ENCODE measurements around the gene HLF. TPM values are rescaled to one million over a fixed set of nuclear protein-coding genes. Genes with fewer than 3 reads are reported as not detected.

The HLF gene
- total and polyA plus RNA-seq, 10 of the 15 experiments (the other 5 are each of a cell fraction or from before 2014, with no cell fraction given): 0.01 to 0.33 (median 0.20) TPM; not detected in 3

DNA sequence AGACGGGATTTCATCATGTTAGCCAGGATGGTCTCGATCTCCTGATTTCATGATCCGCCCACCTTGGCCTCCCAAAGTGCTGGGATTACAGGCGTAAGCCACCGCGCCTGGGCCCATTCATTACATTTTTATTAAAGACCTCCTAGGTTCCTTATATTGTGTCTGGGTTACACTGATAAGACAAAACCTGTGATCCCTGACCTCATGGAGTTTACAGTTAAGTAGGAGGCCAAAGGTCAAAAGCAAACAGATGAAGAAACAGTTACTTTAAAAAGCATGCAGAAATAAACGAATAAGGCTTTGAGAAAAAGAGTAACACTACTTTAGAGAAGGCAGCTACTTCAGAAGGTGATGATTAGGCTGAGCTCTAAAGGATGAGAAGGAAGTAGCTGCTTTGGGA, 14.9 kb upstream of the HLF start:
- no peak overlapping the region for H3K27ac ChIP-seq (ENCODE audit: control insufficient read depth, insufficient read depth)
- ATAC-seq (no peak), DNase-seq (ENCODE audit: low read depth, low spot score) (no peak), FAIRE-seq (no peak)
- H3K9me3 ChIP-seq (replicated peaks; ENCODE audit: control insufficient read depth, insufficient read depth, low read length): no peaks in the 10 kb centered on the region
- no TSS peak for BruUV-seq (replicated peaks)
- no peak overlapping the region for H3K4me2 ChIP-seq (ENCODE audit: control insufficient read depth, insufficient read depth)
- WGBS (ENCODE audit: insufficient coverage, insufficient replicate concordance, low lambda C conversion rate, missing lambda C conversion rate): 74% methylated on average over 7 of the region's 7 CpGs
- POLR2A ChIA-PET: no interaction called here
- no peak overlapping the region for H2AFZ ChIP-seq (ENCODE audit: control insufficient read depth, low read depth, low read length)
- no peaks in the 10 kb centered on the region for H3K36me3 ChIP-seq (ENCODE audit: control insufficient read depth in 2 of 2, insufficient read depth in 2 of 2, low read length in 1 of 2)
- no peaks in the 10 kb centered on the region for H3K79me2 ChIP-seq (ENCODE audit: control insufficient read depth, insufficient read depth, low read length)
- H3K27me3 ChIP-seq (replicated peaks in 1 of 2; ENCODE audit: control insufficient read depth in 2 of 2, insufficient read depth in 2 of 2, low read length in 1 of 2): no peaks in the 10 kb centered on the region
- no peaks in the 10 kb centered on the region for H3K4me1 ChIP-seq (ENCODE audit: control insufficient read depth, insufficient read depth, low read length)
- CTCF ChIA-PET: no interaction called here
- SMC1A ChIA-PET (ENCODE audit: uncharacterized antibody, unreplicated experiment): no interaction called here
- RAD21 ChIA-PET (ENCODE audit: unreplicated experiment): no interaction called here
- intact Hi-C loops (cut with micrococcal nuclease; ENCODE audit: unreplicated experiment) (no loop called here), in situ Hi-C loops (cut with MboI) (no loop called here)
- no peak overlapping the region for H3K9ac ChIP-seq (ENCODE audit: control insufficient read depth, insufficient read depth, low read length)
- H4K20me1 ChIP-seq (ENCODE audit: control insufficient read depth, insufficient read depth): no peaks in the 10 kb centered on the region
- no peak overlapping the region for H3K4me3 ChIP-seq
- TF ChIP-seq, protein P1, sequence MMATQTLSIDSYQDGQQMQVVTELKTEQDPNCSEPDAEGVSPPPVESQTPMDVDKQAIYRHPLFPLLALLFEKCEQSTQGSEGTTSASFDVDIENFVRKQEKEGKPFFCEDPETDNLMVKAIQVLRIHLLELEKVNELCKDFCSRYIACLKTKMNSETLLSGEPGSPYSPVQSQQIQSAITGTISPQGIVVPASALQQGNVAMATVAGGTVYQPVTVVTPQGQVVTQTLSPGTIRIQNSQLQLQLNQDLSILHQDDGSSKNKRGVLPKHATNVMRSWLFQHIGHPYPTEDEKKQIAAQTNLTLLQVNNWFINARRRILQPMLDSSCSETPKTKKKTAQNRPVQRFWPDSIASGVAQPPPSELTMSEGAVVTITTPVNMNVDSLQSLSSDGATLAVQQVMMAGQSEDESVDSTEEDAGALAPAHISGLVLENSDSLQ (IDR thresholded peaks at IDR 0.05): no peak
- TF ChIP-seq MYC (IDR thresholded peaks at IDR 0.05; ENCODE audit: insufficient read depth, insufficient read length, insufficient replicate concordance, low read length, severe bottlenecking): no peak
- no peak for TF ChIP-seq STAT1 (conservative IDR thresholded peaks at IDR 0.05)
- no peak for TF ChIP-seq NFIC (IDR thresholded peaks at IDR 0.05; ENCODE audit: low read depth, low read length)
- no peak for TF ChIP-seq HDAC6 (IDR thresholded peaks at IDR 0.05; ENCODE audit: unreplicated experiment)
- TF ChIP-seq, protein P2, sequence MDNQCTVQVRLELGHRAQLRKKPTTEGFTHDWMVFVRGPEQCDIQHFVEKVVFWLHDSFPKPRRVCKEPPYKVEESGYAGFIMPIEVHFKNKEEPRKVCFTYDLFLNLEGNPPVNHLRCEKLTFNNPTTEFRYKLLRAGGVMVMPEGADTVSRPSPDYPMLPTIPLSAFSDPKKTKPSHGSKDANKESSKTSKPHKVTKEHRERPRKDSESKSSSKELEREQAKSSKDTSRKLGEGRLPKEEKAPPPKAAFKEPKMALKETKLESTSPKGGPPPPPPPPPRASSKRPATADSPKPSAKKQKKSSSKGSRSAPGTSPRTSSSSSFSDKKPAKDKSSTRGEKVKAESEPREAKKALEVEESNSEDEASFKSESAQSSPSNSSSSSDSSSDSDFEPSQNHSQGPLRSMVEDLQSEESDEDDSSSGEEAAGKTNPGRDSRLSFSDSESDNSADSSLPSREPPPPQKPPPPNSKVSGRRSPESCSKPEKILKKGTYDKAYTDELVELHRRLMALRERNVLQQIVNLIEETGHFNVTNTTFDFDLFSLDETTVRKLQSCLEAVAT (IDR thresholded peaks at IDR 0.05): no peak
- no peak for TF ChIP-seq EZH2 (IDR thresholded peaks at IDR 0.05; ENCODE audit: borderline replicate concordance, control insufficient read depth, low read depth, low read length)
- TF ChIP-seq, protein P3, sequence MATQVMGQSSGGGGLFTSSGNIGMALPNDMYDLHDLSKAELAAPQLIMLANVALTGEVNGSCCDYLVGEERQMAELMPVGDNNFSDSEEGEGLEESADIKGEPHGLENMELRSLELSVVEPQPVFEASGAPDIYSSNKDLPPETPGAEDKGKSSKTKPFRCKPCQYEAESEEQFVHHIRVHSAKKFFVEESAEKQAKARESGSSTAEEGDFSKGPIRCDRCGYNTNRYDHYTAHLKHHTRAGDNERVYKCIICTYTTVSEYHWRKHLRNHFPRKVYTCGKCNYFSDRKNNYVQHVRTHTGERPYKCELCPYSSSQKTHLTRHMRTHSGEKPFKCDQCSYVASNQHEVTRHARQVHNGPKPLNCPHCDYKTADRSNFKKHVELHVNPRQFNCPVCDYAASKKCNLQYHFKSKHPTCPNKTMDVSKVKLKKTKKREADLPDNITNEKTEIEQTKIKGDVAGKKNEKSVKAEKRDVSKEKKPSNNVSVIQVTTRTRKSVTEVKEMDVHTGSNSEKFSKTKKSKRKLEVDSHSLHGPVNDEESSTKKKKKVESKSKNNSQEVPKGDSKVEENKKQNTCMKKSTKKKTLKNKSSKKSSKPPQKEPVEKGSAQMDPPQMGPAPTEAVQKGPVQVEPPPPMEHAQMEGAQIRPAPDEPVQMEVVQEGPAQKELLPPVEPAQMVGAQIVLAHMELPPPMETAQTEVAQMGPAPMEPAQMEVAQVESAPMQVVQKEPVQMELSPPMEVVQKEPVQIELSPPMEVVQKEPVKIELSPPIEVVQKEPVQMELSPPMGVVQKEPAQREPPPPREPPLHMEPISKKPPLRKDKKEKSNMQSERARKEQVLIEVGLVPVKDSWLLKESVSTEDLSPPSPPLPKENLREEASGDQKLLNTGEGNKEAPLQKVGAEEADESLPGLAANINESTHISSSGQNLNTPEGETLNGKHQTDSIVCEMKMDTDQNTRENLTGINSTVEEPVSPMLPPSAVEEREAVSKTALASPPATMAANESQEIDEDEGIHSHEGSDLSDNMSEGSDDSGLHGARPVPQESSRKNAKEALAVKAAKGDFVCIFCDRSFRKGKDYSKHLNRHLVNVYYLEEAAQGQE (IDR thresholded peaks at IDR 0.05; ENCODE audit: low read depth, low read length): no peak
- TF ChIP-seq, protein P4, sequence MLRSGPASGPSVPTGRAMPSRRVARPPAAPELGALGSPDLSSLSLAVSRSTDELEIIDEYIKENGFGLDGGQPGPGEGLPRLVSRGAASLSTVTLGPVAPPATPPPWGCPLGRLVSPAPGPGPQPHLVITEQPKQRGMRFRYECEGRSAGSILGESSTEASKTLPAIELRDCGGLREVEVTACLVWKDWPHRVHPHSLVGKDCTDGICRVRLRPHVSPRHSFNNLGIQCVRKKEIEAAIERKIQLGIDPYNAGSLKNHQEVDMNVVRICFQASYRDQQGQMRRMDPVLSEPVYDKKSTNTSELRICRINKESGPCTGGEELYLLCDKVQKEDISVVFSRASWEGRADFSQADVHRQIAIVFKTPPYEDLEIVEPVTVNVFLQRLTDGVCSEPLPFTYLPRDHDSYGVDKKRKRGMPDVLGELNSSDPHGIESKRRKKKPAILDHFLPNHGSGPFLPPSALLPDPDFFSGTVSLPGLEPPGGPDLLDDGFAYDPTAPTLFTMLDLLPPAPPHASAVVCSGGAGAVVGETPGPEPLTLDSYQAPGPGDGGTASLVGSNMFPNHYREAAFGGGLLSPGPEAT (IDR thresholded peaks at IDR 0.05; ENCODE audit: low read depth): no peak
- no peak for TF ChIP-seq TCF7 (IDR thresholded peaks at IDR 0.05; ENCODE audit: borderline replicate concordance)
- TF ChIP-seq BACH1 (IDR thresholded peaks at IDR 0.05; ENCODE audit: borderline replicate concordance): no peak
- TF ChIP-seq MTA3 (IDR thresholded peaks at IDR 0.05; ENCODE audit: borderline replicate concordance, low read length): no peak
- no peak for TF ChIP-seq EED (IDR thresholded peaks at IDR 0.05; ENCODE audit: low read depth)
- TF ChIP-seq, protein P5, sequence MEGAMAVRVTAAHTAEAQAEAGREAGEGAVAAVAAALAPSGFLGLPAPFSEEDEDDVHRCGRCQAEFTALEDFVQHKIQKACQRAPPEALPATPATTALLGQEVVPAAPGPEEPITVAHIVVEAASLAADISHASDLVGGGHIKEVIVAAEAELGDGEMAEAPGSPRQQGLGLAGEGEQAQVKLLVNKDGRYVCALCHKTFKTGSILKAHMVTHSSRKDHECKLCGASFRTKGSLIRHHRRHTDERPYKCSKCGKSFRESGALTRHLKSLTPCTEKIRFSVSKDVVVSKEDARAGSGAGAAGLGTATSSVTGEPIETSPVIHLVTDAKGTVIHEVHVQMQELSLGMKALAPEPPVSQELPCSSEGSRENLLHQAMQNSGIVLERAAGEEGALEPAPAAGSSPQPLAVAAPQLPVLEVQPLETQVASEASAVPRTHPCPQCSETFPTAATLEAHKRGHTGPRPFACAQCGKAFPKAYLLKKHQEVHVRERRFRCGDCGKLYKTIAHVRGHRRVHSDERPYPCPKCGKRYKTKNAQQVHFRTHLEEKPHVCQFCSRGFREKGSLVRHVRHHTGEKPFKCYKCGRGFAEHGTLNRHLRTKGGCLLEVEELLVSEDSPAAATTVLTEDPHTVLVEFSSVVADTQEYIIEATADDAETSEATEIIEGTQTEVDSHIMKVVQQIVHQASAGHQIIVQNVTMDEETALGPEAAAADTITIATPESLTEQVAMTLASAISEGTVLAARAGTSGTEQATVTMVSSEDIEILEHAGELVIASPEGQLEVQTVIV (IDR thresholded peaks at IDR 0.05; ENCODE audit: borderline replicate concordance, partially characterized antibody): no peak
- TF ChIP-seq CHD2 (IDR thresholded peaks at IDR 0.05; ENCODE audit: borderline replicate concordance, low read depth, low read length): no peak

All from GM12878 (cell line).